Kasumi-1 (cell line): Measurements from ENCODE around the gene UBASH3B.

Experiments used
- DNase-seq, 2 experiments: peaks; one replicate each; lab custom pipeline; 2025; lab: John Stamatoyannopoulos, UW

The UBASH3B gene

GRCh38 chr11:122676638-122677037 lies 21.1 kb downstream of the UBASH3B start:
- DNase-seq: no peak

GRCh38 chr11:122677256-122677655 lies 21.7 kb downstream of the UBASH3B start:
- no peak for DNase-seq

- DNase-seq: no peak
Observed at GRCh38 chr11:122678406-122678805, 22.9 kb downstream of the UBASH3B start.

- DNase-seq: no peak
Observed at GRCh38 chr11:122679466-122679865, 23.9 kb downstream of the UBASH3B start.

GRCh38 chr11:122681070-122681469 lies 25.5 kb downstream of the UBASH3B start:
- DNase-seq: no peak

GRCh38 chr11:122681735-122682134 lies 26.2 kb downstream of the UBASH3B start:
- DNase-seq: peak in 1 of 2 experiments; percentile 43

GRCh38 chr11:122682464-122682863 lies 26.9 kb downstream of the UBASH3B start:
- DNase-seq: no peak

- no peak for DNase-seq
Observed at GRCh38 chr11:122685041-122685440, 29.5 kb downstream of the UBASH3B start.

- DNase-seq: no peak
Observed at GRCh38 chr11:122686111-122686510, 30.6 kb downstream of the UBASH3B start.

- no peak for DNase-seq
Observed at GRCh38 chr11:122690384-122690783, 34.9 kb downstream of the UBASH3B start.

GRCh38 chr11:122690801-122691548 lies 35.5 kb downstream of the UBASH3B start:
- peak; percentile 63 to 72 for DNase-seq

GRCh38 chr11:122691549-122692150 lies 36.1 kb downstream of the UBASH3B start:
- DNase-seq: no peak

- no peak for DNase-seq
Observed at GRCh38 chr11:122692444-122692843, 36.9 kb downstream of the UBASH3B start.

GRCh38 chr11:122695076-122695615 lies 39.6 kb downstream of the UBASH3B start:
- peak; percentile 69 to 70 for DNase-seq

- DNase-seq: peak; percentile 86 to 87
Observed at GRCh38 chr11:122696662-122697061, 41.1 kb downstream of the UBASH3B start.

- peak; percentile 100 for DNase-seq
Observed at GRCh38 chr11:122697636-122698167, 42.2 kb downstream of the UBASH3B start.

- DNase-seq: no peak
Observed at GRCh38 chr11:122698392-122698791, 42.9 kb downstream of the UBASH3B start.

- no peak for DNase-seq
Observed at GRCh38 chr11:122700666-122701065, 45.1 kb downstream of the UBASH3B start.

GRCh38 chr11:122701143-122701542 lies 45.6 kb downstream of the UBASH3B start:
- DNase-seq: no peak

GRCh38 chr11:122703541-122704272 lies 48.2 kb downstream of the UBASH3B start:
- no peak for DNase-seq

- DNase-seq: no peak
Observed at GRCh38 chr11:122705396-122705795, 49.9 kb downstream of the UBASH3B start.
